ENCODE results near the gene ECE1.

Gene ECE1

DNA sequence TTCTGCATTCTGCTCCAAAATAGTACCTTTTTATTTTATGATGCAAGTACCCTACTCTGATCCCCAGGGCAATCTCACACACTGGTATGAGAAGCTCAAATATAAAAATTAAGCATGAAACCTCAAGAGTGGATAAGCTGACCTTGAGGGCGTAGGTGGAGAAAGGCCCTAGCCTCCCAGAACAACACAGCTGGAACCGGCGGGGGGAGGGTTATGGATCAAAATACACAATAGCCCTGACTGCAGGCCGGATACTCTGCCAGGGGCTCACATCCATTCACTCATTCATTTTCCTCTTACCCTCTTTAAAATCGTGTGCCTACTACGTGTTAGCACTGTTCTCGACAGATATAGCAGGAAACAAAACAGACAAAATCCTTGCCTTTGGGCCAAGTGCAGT is 32.8 kb upstream of the ECE1 start:
- peak overlapping the region; percentile 43 for H3K4me2 ChIP-seq (ENCODE audit: low read length)
- no peaks in the 10 kb centered on the region for H3K27me3 ChIP-seq (ENCODE audit: control insufficient read depth, insufficient read depth, low read length)
- peaks cover 77% of the 10 kb centered on the region for H3K4me1 ChIP-seq (ENCODE audit: control insufficient read depth, insufficient read depth, low read length)
- H3K4me3 ChIP-seq (ENCODE audit: low read length) = peak overlapping the region; percentile 9
- peak overlapping the region; percentile 56 for H3K9ac ChIP-seq (ENCODE audit: low read depth, low read length)
- H3K36me3 ChIP-seq (ENCODE audit: insufficient read depth, low read length) = no peaks in the 10 kb centered on the region
- H3K9me3 ChIP-seq (replicated peaks; ENCODE audit: low read length) = no peaks in the 10 kb centered on the region

DNA sequence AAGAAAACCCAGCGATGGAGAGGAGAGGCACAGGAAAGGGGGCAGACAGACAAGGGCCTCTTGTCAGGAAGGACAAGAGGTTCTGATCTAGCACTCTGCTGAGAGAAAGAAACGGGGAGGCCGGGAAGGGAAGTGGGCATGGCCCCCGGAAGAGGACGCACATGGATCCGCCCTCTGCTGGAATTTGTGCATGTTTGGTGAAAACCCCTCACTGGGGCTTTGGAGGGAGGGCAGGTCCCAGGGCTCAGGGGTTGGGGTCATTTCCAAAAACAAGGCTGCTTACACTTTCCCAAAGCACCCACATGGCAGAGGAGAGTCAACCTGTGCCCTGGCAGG is 32.4 kb upstream of the ECE1 start:
- no peaks in the 10 kb centered on the region for H3K36me3 ChIP-seq (ENCODE audit: insufficient read depth, low read length)
- H3K27me3 ChIP-seq (ENCODE audit: control insufficient read depth, insufficient read depth, low read length) = no peaks in the 10 kb centered on the region
- H3K4me2 ChIP-seq (ENCODE audit: low read length) = peak overlapping the region; percentile 43
- H3K4me3 ChIP-seq (ENCODE audit: low read length) = peak overlapping the region; percentile 33
- no peaks in the 10 kb centered on the region for H3K9me3 ChIP-seq (replicated peaks; ENCODE audit: low read length)
- peak overlapping the region; percentile 56 for H3K9ac ChIP-seq (ENCODE audit: low read depth, low read length)
- peaks cover 81% of the 10 kb centered on the region for H3K4me1 ChIP-seq (ENCODE audit: control insufficient read depth, insufficient read depth, low read length)

DNA sequence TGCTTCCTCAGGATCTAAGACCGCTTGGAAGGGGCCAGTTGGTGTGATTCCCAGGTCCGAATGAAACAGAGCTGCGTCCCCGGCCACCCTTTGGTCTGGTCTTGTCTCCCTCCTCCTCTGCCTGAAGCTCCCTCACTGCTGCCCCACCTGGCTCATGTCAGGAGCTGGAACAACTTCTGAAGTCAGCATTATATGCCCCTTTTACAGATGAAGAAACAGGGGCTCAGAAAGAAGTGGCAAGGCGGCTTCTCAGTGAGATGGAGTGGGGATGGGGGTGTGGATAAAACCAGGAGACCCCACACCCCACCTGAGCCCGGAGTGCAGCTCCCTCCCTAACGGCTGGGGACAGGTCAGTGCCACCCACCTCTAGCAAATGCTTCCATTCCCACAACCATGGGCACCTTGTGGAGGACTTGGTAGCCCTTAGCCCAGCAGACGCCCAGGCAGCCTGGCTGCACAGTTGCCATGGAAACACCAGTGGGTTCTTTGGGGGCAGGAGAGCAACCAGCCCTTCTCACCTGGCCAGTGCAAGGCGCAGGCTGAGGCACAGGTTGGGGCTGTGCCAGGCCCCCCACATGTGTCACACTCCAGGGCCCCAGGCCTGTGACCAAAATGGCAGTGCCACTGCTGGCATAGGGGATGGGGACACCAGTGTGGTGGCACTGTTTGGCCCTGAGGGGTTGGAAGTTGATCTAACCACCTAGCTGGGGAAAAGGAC is 31.9 kb upstream of the ECE1 start:
- Histone ChIP-seq H3K27me3 (ENCODE audit: control insufficient read depth, insufficient read depth, low read length) (no peaks in the 10 kb centered on the region), H3K4me1 (ENCODE audit: control insufficient read depth, insufficient read depth, low read length) (peaks cover 86% of the 10 kb centered on the region), H3K4me2 (ENCODE audit: low read length) (peak overlapping the region; percentile 43), H3K36me3 (ENCODE audit: insufficient read depth, low read length) (no peaks in the 10 kb centered on the region), H3K4me3 (ENCODE audit: low read length) (peak overlapping the region; percentile 33), H3K9me3 (replicated peaks; ENCODE audit: low read length) (no peaks in the 10 kb centered on the region), H3K9ac (ENCODE audit: low read depth, low read length) (peak overlapping the region; percentile 56)

DNA sequence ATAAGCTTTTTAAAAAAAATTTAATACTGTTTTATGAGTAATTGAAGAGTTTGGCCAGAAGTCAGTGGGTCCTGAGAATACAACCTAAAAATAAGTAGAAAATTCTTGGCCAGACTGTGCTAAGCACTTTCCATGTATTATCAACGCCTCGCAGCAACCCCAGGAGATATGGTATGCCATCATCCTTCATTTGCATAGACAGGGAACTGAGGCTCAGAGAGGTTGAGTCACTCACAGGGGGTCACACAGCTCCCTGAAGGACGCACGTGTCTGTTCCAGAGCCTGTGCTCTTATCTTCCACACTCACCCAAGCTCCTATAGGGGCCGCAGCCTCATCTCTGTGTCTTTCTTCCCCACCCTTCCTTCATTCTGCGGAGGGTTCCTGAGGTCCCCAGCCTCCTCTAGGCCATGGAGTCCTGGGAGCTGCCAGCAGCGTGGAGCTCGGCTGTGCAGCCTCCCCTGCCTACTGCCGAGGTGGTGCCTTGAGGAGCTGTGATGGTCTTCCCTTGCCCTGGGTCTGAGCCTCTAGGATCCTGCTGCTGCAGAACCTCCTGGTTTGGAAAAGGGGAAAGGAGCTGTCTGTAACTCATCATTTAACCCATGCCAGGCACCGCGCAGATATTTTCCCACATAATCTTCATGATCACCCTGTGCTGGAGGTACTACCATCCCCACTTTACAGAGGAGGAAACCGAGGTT is 30.3 kb upstream of the ECE1 start:
- Histone ChIP-seq H3K27me3 (ENCODE audit: control insufficient read depth, insufficient read depth, low read length) (no peaks in the 10 kb centered on the region), H3K9ac (ENCODE audit: low read depth, low read length) (no peak overlapping the region), H3K9me3 (replicated peaks; ENCODE audit: low read length) (no peaks in the 10 kb centered on the region), H3K36me3 (ENCODE audit: insufficient read depth, low read length) (no peaks in the 10 kb centered on the region), H3K4me2 (ENCODE audit: low read length) (no peak overlapping the region), H3K4me1 (ENCODE audit: control insufficient read depth, insufficient read depth, low read length) (peaks cover 80% of the 10 kb centered on the region), H3K4me3 (ENCODE audit: low read length) (no peak overlapping the region)

DNA sequence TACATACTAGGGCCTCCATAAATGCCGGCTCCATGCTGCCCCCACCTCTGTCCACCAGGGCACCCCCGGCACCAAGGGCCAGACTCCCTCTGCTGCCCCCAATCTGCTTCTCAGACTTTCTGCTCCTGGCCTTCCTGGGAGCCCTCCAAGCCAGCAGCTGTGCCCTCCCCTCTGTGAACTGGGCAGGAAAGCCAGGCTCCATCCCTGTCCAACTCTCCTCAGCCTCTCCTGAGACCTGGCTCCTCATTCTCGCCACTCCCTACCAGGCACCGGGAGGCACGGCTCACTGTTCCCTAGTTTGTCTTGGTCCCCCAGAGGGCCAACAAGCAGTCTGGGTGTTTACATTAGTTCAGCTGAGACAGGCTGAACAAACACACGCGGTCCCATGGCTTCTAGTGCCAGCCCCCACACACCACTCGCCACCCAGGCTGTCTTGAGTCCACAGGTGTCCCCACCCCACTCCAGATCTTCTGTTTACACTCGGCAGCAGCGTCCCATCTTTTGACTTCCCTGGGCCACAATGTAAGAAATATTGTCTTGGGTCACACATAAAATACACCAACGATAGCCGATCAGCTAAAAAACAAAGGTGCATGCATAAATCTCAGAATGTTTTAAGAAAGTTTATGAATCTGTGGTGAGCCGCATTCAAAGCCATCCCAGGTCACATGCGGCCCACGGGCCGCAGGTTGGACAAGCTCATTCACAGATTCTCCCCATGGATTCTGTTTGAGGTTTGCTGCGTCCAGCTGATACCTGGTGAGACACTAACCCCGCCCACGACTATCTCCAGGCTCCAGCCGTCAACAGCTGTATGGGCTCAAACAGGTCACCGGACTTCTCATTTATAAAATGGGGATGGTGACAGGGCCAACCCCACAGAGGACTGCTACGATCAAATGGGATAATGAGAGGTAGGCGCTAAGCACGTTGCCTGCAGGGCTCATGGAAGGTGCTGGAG is 29.5 kb upstream of the ECE1 start:
- no peak overlapping the region for H3K4me2 ChIP-seq (ENCODE audit: low read length)
- no peaks in the 10 kb centered on the region for H3K9me3 ChIP-seq (replicated peaks; ENCODE audit: low read length)
- H3K27me3 ChIP-seq (ENCODE audit: control insufficient read depth, insufficient read depth, low read length) = no peaks in the 10 kb centered on the region
- no peaks in the 10 kb centered on the region for H3K36me3 ChIP-seq (ENCODE audit: insufficient read depth, low read length)
- H3K9ac ChIP-seq (ENCODE audit: low read depth, low read length) = no peak overlapping the region
- H3K4me3 ChIP-seq (ENCODE audit: low read length) = no peak overlapping the region
- peaks cover 71% of the 10 kb centered on the region for H3K4me1 ChIP-seq (ENCODE audit: control insufficient read depth, insufficient read depth, low read length)

DNA sequence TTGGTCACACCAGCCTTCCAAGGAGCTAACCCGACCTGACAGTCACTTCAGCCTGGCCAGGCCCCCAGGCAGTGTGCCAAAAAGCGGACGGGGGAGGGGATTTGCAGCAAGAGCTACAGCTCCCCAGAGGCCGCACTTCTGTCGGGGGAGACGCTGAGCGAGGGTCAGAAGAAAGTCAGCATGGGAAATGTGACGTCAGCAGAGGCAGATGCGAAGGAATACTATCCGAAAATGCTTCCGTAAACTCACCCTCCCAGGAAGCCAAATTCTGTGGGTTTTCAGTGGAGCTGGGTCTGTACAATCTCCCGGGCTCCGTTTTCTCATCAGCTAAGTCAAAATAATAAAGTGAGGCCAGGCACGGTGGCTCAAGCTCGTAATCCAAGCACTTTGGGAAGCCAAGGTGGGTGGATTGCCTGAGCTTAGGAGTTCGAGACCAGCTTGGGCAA is 28.5 kb upstream of the ECE1 start:
- no peaks in the 10 kb centered on the region for H3K27me3 ChIP-seq (ENCODE audit: control insufficient read depth, insufficient read depth, low read length)
- H3K36me3 ChIP-seq (ENCODE audit: insufficient read depth, low read length) = no peaks in the 10 kb centered on the region
- no peak overlapping the region for H3K4me3 ChIP-seq (ENCODE audit: low read length)
- H3K4me1 ChIP-seq (ENCODE audit: control insufficient read depth, insufficient read depth, low read length) = peaks cover 62% of the 10 kb centered on the region
- H3K9ac ChIP-seq (ENCODE audit: low read depth, low read length) = peak overlapping the region; percentile 7
- no peaks in the 10 kb centered on the region for H3K9me3 ChIP-seq (replicated peaks; ENCODE audit: low read length)
- peak overlapping the region; percentile 3 for H3K4me2 ChIP-seq (ENCODE audit: low read length)

DNA sequence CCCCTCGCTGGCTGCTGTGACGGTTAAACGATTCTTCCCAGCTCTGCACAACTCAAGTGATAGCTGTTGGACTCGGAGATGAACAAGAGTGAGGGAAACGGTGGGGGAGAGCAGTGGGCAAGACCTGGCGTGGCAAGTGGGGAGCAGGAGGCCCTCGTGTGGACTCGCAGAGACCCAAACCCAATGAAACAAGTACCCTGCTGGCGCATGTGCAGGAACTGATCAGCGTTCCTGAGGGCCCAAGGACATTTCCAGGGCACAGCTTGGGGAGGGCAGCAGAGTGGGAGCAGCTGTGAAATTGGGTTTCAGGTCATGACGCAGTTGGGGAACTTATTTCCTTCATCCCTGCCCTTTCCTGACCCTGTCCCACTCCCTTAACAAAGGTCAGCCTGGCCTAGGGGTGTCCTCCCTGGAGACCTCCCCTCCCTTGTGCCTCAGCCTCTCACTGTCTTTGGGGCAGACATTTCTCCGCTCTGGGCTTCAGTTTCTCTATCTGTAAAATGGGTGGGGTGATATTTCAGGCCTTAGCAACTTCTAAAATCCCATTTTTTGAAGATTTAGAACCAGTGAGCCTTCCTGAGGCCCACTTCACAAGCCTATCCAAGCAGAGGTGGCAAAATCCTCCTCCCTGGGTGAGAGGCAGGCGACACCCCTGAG is 27.9 kb upstream of the ECE1 start:
- H3K9ac ChIP-seq (ENCODE audit: low read depth, low read length) = peak overlapping the region; percentile 7
- no peaks in the 10 kb centered on the region for H3K27me3 ChIP-seq (ENCODE audit: control insufficient read depth, insufficient read depth, low read length)
- H3K4me3 ChIP-seq (ENCODE audit: low read length) = no peak overlapping the region
- no peaks in the 10 kb centered on the region for H3K36me3 ChIP-seq (ENCODE audit: insufficient read depth, low read length)
- no peak overlapping the region for H3K4me2 ChIP-seq (ENCODE audit: low read length)
- H3K9me3 ChIP-seq (replicated peaks; ENCODE audit: low read length) = no peaks in the 10 kb centered on the region
- peaks cover 62% of the 10 kb centered on the region for H3K4me1 ChIP-seq (ENCODE audit: control insufficient read depth, insufficient read depth, low read length)

DNA sequence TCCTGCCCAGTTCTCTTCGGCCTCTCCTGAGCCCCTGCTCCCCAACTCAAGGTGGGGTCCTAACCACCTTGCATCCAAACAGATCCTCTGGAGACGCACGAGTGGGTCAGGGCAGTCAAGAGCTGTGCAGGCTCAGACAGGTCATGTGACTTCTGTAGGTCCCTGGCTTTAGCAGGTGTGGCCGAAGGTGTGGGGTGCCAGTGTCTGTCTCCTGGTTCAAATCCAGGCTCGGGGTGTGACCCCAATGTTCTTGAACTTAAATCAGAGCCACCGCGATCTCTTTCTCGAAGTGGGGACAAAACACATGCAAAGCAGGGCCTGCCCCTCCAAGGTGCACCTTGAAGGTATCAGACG is 27.4 kb upstream of the ECE1 start:
- no peak overlapping the region for H3K4me3 ChIP-seq (ENCODE audit: low read length)
- H3K36me3 ChIP-seq (ENCODE audit: insufficient read depth, low read length) = no peaks in the 10 kb centered on the region
- H3K9me3 ChIP-seq (replicated peaks; ENCODE audit: low read length) = no peaks in the 10 kb centered on the region
- peaks cover 62% of the 10 kb centered on the region for H3K4me1 ChIP-seq (ENCODE audit: control insufficient read depth, insufficient read depth, low read length)
- peak overlapping the region; percentile 13 for H3K4me2 ChIP-seq (ENCODE audit: low read length)
- H3K27me3 ChIP-seq (ENCODE audit: control insufficient read depth, insufficient read depth, low read length) = no peaks in the 10 kb centered on the region
- peak overlapping the region; percentile 29 for H3K9ac ChIP-seq (ENCODE audit: low read depth, low read length)

DNA sequence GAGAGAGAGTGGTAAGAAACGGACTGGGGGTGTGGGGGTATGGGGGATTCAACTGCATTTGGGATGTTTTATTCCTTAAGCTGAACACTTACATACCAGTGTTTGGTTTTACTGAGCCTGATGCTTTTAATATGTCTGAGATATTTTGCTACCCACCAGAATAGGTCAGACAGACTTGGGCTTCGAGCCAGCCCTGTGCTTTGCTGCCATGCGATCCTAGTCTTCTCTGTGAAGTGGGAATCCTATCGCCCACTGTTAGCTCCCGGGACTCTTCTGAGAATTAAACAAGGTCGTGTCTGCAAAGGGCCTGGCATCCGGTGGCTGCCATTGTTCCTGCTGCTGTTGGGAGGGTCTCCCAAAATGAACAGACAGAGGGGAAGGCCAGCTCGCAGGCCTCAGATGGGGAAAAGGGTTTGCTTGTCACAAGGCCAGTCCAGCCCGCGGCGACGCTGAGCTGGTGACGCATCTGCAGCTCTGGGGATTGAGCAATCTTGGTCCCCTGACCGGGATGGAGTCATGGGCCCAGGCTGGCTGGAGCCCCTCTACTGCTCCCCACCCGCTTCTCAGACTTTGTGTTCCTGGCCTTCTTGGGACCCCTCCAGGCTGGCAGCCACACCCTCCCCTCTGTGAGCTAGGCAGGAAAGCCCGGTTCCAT is 26.9 kb upstream of the ECE1 start:
- Histone ChIP-seq H3K4me3 (ENCODE audit: low read length) (no peak overlapping the region), H3K4me2 (ENCODE audit: low read length) (peak overlapping the region; percentile 13), H3K36me3 (ENCODE audit: insufficient read depth, low read length) (no peaks in the 10 kb centered on the region), H3K9me3 (replicated peaks; ENCODE audit: low read length) (no peaks in the 10 kb centered on the region), H3K9ac (ENCODE audit: low read depth, low read length) (peak overlapping the region; percentile 45), H3K27me3 (ENCODE audit: control insufficient read depth, insufficient read depth, low read length) (no peaks in the 10 kb centered on the region), H3K4me1 (ENCODE audit: control insufficient read depth, insufficient read depth, low read length) (peaks cover 56% of the 10 kb centered on the region)

DNA sequence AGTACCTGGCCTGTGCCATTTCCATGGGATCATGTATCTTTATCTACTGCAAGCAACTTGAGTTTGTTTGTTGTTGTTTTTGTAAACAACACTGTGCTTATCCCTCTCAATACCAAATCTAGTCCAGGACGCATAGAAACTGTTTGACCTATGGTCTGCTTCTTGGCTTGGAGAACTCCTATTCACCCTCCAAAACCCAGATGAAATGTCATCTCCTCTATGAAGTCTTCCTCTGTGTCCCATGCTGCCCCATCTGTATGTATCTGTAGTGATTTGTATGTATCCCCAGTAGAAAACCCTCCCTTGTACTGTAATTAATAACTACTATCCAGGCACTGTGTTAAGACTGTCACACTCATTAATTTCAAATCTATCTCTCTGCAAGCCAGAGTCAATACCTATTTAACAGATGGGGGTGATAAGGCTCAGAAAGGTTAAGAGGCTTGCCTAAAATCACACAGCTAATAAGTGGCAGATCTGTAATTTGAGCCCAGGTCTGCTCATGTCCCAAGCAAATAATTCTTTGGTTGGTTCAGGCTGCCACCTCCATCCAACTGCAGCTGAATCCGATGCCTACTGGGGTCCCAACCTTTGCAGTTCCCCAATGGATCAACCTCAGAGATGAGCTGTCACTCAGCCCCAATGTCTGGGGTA is 24.6 kb upstream of the ECE1 start:
- no peaks in the 10 kb centered on the region for H3K9me3 ChIP-seq (replicated peaks; ENCODE audit: low read length)
- peaks cover 57% of the 10 kb centered on the region for H3K4me1 ChIP-seq (ENCODE audit: control insufficient read depth, insufficient read depth, low read length)
- no peak overlapping the region for H3K4me3 ChIP-seq (ENCODE audit: low read length)
- H3K9ac ChIP-seq (ENCODE audit: low read depth, low read length) = no peak overlapping the region
- no peak overlapping the region for H3K4me2 ChIP-seq (ENCODE audit: low read length)
- no peaks in the 10 kb centered on the region for H3K36me3 ChIP-seq (ENCODE audit: insufficient read depth, low read length)
- H3K27me3 ChIP-seq (ENCODE audit: control insufficient read depth, insufficient read depth, low read length) = no peaks in the 10 kb centered on the region
